Adrenal gland (tissue), 5 donors: Measurements from ENCODE around the gene VEGFB.

ENCODE experiments used
- CTCF ChIP-seq, 6 experiments: fragments of 450-650 bp in 4 of 6; fragments of 200-600 bp in 2 of 6; sonication (generic) in 1 of 6; IDR thresholded peaks; 1 replicate in 5 of 6; 2 replicates in 1 of 6; pipeline versions ENCODE4 v1.5.1 to v1.8.0; 2016 to 2021; ENCODE audit warnings: antibody characterized with exemption in 6 of 6, mild to moderate bottlenecking in 2 of 6, moderate library complexity in 1 of 6
- POLR2A ChIP-seq, 2 donors: fragments of 450-650 bp; IDR thresholded peaks; one replicate each; pipeline ENCODE4 v1.6.1; 2017; ENCODE audit warnings: antibody characterized with exemption in 2 of 2, mild to moderate bottlenecking in 2 of 2, moderate library complexity in 1 of 2
- donor health status: DM: no; HTN: no; CAD: no.

- no peak for TF ChIP-seq CTCF (IDR thresholded peaks at IDR 0.05)
- TF ChIP-seq POLR2A (IDR thresholded peaks at IDR 0.05), result no peak
These were observed 11.8 kb upstream of the VEGFB start for GRCh38 chr11:64222651-64223000.
